Stimulated activated CD4-positive, alpha-beta T cell treated with anti-CD3 and anti-CD28 coated beads, TNF-alpha, amount 100 ng/mL, for 48 hours (primary cell): ENCODE results near the gene C1orf115.
A peak's percentile ranks its signal among the peaks of the same experiment; 100 is the strongest.
"Not testable (repeated sequence)": the region's sequence is repeated elsewhere in the genome, so short reads cannot be mapped to it uniquely, and the experiment has no call there.

ENCODE experiments used
- DNase-seq, 3 donors: peaks; one replicate each; pipeline ENCODE4 v3.0.0-alpha.2; 2020; ENCODE audit warnings: low read depth in 3 of 3

The C1orf115 gene, protein sequence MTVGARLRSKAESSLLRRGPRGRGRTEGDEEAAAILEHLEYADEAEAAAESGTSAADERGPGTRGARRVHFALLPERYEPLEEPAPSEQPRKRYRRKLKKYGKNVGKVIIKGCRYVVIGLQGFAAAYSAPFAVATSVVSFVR

DNA sequence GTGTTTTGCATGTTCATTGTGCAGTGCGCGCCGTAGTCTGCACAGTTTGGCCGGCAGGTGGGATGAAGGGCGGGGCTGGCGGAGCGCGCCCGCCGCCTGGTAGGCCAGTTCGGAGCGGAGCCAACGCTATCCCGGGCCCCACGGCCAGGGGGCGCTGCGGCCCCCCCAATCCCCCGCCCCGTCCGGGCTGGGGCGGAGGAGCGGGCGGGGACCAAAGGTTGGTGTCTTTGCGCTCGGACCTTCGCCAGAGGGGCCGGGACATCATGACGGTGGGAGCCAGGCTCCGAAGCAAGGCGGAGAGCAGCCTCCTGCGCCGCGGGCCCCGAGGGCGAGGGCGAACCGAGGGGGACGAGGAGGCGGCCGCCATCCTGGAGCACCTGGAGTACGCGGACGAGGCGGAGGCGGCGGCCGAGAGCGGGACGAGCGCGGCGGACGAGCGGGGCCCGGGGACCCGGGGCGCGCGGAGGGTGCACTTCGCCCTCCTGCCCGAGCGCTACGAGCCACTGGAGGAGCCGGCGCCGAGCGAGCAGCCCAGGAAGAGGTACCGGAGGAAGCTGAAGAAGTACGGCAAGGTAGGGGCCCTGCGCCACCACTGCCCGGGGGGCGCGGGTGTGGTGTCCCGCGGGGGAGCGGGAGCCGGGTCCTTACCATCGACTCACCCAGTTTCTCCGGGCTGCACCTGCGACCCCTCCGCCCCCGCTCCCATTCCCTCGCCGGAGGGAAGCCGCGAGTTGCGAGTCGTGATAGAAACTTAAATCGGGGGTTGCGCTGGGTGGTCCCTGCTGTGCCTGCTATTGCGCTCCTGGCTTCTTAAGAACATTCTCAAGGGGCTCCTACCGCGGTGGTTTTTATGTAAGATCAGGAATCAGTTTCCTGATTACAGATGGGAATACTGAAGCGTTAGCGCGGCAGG lies at the start of gene C1orf115:
Gene C1orf115 (plus strand): TSS at position 224 of the 913 bp plus-strand sequence. CDS start 40 bp downstream, at position 264.
- DNase-seq = peak; percentile 54 to 62 (median 60)

DNA sequence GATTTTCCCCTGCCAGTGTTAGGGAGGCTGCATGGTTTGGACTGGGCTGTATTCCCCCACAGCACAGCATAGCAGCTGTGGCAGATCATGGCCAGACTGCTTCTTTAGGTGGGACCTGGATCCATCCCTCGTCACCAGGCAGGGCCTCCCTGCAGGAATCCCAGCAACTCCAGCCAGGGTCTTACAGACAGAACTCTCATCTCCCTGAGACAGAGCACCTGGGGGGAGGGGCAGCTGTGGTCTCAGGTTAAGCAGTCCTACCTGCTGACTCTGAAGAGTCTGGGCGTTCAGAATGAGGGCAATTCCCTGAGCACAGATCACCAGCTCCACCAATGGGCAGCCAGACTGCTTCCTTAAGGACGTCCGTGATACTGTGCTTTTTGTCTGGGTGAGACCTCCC lies 47.9 kb upstream of the C1orf115 start:
- DNase-seq = no peak

DNA sequence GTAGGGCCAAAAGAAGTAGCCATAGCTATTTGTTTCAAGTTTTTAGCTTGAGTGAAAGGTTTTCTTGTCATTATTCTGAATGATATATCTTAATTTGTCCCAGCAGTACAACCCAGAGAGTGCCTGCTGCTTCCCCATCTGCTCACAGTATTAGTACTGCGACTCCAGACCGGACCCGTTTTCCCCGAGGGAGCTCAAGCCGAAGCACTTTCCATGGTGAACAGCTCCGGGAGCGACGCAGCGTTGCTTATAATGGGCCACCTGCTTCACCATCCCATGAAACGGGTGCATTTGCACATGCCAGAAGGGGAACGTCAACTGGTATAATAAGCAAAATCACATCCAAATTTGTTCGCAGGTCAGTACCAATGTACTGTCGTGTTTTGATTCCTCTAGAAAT lies 37.2 kb upstream of the C1orf115 start:
- no peak for DNase-seq

DNA sequence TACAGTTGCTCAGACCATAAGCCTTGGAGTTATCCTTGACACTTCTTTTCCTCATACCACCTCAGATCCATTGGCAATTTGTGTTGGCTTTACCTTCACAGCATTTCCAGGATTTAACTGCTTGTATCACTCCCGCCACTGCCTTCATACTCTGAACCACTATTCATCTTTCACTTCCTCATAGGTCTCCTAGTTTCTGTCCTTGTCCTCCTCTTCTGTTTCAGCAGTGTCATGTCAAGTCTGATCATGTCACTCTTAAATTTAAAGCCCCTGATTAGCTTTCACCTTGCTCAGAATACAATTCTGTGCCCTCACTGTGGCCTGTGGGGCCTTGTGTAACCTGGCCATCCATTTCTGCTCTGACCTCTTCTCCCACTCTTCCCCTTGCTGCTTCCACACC lies 34.7 kb upstream of the C1orf115 start:
- DNase-seq = no peak

DNA sequence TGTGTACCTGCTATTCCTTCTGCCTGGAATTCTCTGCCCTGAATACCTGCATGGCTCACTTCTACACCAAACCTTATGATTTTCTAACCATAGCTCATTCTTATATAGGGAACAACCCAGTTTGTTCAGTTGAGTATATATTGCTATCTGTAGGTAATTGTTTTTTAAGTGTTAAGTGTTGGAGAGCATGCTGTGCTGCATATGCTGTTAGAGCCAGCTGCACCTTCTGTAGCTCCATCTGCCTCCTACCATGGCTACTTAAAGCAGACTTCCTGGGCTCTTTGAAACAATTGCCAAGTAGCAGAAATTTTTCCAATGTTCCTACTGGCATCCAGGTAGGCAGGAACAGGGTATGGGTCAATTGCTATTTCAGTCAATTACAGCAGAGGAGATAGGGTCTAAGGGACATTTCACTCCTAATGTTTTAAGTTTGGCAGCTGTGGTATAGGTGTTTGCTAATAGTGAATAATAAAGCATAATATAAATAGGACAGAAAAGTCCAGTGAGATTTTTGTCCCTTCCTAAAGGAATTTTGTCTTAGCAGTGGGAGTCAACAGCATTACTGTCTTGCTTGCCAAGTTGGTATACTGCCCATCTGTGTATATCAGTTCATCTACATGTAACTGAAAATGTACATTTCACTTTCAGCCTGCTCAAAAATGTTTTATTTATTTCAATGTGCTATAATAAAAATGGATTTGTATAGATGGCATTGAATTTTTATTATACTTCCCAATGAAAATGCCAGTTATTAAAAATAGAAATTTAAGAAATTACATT lies 34.0 kb upstream of the C1orf115 start:
- DNase-seq = no peak

DNA sequence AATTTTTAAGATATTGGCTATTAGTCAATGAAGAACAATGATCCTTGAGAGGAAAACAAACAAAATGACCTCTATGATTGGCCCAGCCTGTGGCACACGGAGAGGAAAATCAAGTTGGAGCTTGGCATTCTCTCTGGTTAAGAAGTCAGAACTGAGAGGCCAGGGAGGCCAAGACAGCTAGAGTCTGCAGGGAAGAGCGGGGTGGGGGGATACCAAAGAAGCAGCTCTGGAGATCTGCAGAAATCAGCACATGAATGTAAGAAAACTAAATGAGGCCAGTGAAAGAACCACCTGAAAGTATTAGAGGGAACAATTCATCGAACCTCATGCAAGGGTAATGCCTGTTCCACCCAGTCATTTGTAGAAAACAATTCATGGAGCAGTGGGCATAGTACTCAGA lies 23.8 kb upstream of the C1orf115 start:
- DNase-seq = no peak

DNA sequence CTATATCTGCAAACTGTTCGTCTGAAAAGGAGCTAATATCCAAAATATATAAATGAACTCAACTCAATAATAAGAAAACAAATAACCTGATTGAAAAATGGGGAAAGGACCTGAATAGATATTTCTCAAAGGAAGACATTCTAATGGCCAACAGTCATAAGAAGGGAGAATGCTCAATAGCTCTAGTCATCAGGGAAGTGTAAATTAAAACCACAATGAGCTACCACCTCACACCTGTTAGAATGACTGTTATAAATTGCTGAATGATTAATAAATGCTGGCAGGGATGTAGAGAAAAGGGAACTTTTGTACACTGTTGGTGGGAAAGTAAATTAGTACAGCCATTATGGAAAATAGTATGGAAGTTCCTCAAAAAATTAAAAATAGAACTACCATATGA lies 21.2 kb upstream of the C1orf115 start:
- DNase-seq = no peak

DNA sequence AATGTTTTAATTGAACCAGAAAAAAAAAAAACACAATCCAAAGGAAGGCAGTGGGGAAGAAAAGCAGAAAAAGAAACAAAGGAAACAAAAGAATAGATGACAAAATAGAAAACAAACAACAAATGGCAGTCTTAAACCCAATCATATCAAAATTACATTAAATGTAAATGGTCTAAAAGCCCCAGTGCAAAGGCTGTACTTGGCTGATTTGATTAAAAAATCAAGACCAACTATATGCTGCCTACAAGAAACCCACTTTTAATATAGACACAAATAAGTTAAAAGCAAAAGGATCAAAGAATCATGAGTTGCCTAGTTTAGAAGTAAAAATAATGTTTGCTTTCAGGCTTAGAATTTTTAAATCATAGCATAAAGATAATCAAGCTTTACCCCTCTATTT lies 19.8 kb upstream of the C1orf115 start:
- no peak for DNase-seq

DNA sequence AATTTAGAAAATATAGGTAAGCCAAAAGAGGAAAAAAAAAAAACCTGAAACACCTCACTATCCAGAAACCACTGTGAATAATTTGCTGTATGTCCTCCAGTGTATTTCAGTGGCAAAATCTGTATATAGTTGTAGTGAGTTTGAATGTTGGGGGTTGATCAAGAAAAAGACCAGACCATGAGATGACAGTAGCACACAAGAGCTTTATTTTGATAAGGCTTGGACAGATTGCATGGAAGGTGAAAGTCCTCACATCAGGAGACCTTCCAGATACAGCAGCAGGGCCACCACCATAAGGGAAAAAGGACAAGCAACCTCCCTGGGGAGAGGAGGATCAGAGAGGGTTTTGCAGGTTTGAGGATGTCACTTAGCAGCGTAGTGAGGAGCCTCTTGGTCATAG lies 16.2 kb upstream of the C1orf115 start:
- DNase-seq = no peak

DNA sequence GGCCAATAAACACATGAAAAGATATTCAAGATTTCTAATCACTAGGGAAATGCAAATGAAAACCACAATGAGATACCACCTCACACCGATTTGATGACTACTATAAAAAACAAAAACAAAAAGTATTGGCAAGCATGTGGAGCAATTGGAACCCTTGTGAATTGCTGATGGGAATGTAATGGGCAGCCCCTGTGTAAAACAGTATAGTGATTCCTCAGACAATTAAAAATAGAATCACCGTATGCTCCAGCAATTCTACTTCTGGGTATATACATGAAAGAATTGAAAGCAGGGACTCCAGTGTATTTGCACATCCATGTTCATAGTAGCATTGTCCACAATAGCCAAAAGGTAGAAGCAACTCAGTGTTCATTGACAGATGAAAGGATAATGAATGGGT lies 12.9 kb upstream of the C1orf115 start:
- DNase-seq = no peak

DNA sequence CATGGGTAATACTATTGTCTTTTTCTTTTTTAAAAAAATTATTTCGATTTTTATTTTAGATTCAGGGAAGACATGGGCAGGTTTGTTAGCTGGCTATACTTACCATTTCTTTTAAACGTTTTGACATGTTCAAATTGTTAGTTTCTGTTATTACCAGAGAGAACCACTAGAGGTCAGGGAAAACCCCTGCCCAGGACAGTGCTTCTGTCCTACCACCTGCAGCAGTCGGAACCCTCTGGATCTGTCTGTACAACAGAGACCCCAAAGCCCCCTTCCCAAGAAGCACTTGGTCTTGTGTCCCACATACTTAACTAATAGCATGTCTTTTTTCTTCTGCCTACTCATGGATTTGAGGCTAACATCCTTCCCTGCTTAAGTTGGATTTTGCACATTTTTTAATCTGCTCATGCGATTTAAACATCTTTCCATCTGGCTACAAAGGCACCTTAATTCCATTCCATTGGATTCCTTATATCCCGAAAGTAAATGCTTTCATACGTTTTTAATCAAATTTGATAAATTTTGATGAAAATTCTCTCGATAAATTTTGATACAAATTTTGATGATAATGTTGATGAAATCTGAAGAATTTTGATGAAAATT lies 10.0 kb upstream of the C1orf115 start:
- no peak for DNase-seq

DNA sequence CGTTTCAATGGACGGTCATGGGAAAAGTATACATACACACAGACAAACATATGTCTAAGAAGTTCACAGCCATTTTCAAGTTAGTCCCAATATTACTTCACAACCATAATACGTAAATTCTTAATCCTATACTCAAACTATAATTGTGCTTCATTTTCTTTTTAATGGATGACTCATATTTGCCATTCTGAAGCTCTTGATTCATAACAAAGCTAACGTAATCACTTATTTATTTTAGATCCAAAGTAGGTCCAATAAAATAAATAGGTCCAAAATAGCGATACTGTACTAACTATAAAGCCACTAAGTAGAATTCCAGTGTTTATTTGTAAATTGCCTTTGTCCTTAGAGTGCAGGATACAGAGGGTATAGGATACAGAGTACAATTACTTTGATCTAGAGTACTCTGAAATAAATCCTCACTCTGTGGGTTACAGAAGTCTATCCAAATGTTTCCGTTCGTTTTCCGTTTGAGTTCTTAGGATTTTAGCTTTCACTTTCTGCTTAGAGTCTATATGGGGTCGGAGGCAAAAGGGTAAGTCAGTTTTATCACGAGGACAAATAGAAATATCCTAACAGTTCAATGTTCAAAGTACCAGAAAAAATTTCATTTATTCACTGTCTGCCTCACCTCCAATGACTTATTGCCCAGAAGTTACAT lies 8.8 kb upstream of the C1orf115 start:
- DNase-seq = no peak

DNA sequence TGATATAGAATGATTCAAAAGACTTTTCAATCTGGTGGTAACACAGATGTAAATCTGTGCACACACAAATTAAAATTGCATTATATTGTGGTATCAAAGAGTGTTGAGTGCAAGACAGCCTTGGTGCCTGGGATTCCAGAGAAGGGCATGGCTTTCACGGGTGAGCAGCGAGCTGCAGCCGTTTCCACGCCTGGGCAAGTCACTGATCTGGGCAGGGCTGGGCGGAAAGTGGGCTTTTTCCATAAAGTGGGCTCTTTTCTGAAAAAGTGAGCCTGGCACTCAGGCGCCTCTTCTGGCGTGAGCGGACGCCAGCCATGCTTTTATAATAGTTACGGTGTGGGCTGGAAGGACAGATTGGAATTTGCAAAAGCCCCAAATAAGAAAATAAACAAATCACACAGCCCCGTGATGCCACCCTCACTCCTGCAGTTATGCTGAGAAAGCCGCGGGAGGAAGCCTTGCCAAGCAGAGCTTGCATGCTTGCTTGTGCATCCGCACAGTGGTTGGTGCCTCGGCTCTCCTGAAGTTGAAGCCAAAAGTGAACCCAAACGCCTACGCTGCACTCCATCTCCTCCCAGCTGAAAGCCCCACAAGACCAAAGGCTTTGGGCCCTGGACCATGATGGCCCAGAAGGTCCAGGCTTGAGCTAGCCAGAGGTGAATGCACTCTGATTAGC lies 7.1 kb upstream of the C1orf115 start:
- DNase-seq = no peak

DNA sequence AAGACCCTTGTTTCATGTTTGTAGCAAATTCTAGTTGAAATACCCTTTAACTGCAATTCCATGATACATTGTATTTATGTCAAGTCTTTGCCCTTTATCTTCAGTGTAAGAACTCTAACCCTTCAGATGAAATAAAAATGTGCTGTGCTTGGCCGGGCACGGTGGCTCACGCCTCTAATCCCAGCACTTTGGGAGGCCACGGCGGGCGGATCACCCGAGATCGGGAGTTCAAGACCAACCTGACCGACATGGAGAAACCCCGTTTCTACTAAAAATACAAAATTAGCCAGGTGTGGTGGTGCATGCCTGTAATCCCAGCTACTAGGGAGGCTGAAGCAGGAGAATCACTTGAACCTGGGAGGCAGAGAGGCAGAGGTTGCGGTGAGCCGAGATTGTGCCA lies 6.4 kb upstream of the C1orf115 start:
- DNase-seq = not testable (repeated sequence)

DNA sequence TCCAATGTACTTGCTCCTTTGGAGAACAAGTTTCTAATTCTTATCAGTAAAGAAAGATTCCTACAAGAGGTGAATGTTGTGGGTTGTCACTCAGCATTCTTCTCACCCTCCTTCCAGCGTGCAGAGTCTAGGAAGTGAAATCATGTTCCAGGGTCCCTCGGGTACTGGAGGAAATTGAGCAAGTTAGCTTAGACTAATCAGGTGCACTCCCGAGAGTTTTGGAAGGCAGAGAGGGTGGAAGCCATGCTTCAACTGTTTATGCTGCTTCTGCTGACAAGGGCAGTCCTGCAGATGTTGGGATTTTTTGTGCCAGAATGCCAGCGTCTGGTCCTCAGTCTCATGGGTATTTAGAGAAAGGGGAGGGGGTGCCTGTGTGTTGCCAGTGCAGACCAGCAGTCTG lies 5.3 kb upstream of the C1orf115 start:
- DNase-seq = no peak

DNA sequence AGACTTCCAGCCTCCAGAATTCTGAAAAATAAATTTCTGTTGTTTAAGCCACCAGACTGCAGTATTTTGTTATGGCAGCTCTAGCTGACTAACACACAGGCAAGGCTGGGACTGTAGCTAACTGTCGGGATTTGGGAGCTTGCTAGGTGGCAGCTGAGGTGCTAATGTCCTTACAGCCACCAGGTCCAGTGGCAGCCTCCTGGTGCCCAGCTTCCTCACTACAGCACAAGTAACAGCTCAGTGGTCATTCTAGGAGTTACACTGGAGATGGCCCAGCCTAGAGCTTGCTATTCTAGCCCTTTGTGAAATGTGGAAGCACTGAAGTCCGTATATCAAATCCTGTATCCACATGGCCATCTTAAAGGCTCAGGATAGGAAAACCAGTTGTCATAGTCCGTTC lies 4.3 kb upstream of the C1orf115 start:
- DNase-seq = no peak

DNA sequence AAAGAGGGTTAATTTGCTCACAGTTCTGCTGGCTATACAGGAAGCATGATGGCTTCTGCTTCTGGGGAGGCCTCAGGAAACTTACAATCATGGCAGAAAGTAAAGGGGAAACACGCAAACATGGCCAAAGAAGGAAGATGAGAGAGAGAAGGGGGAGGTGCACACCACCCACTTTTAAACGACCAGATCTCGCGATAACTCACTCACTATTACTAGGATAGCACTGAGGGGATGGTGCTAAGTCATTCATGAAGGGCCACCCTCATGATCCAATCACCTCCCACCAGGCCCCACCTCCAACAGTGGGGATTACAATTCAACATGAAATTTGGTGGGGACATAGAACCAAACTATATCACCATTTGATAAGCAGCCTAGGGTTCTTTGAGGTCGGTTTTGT lies 2.4 kb upstream of the C1orf115 start:
- DNase-seq = no peak

DNA sequence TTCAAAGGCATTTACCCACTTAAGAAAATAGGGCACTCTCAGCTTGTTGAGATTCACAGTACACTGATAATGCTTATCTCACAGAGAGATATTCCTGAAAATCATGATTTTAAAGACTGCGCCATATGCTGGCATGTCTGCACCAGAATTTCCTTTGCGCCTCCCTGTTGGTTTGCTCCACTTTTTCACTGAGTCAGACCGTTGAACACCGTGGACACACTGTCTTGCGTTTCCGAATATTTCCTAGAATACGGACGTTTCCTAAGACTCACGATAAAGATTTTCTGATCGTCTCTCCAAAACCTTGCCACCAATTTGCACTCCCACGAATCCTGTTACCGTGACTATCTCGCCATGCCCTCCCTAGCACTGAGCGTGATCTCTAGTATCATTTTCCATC lies 497 bp upstream of the C1orf115 start:
- DNase-seq = no peak

DNA sequence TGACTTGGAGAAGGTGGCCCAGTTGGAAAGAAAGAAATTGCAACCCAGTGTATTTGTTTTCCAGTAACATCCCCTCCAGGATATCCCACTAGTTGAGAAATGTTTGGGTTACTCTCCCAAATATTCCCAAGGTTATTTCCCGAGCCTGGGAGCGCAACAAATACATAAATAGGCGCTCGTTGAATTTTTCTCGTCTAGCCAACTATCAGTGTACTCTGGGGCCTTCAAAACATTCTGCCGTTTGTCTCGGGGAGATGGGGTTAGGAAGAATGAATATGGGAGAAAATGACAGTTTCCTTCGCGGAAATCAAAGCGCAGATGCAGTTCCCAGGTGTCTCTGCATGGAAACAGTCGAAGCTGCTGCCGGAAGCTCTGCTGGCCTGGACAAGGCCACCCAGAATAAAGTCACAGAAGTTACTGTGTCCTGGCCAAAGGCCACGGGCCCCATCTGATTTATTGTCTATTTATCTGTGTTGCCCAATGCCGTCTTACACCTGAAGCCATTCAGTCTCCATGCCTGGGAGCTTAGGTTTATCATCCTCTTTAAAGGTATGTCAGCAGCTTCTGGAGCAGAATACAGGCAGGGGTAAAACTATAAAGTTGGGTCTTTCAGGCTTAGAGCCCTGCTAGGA lies 1.0 kb downstream of the C1orf115 start:
- DNase-seq = no peak

DNA sequence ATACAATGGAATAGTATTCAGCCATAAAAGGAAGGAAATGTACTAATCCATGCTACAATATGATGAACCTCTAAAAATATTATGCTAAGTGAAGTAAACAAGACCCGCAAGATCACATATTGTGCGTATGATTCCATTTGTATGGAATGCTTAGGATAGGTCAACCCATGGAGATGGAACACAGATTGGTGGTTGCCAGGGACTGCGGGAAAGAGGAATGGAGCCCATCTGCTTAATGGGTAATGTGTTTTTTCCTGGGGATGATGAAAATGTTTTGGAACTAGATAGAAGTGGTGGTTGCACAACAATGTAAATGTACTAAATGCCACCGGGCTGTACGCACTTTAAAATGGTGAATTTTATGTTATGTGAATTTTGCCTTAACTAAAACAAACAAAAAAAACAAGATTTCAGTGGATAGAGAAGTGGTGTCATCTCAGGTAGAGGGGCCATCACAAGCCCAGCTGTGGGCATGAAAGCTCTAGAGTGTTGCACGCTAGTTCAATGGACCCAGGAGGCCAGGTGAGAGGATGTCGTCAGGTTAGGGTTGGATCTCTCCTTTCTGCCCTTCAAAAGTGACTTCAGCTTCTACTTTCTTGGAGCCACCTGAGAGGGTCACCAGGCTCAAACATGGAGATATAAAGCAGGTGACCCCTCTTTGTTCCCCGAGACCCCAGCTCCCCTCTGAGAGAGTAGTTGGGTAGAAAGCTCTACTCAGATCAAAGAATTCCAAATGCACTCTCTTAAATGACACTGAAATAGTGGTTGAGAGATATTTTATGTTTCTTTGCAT lies 2.5 kb downstream of the C1orf115 start:
- no peak for DNase-seq
